GM23248 (cell line): ENCODE data around the gene PAXIP1.

Source experiments
- EZH2 ChIP-seq: fragments of 200-600 bp; sonication (generic); IDR thresholded peaks from 2 replicates; pipeline ENCODE4 v1.6.1; 2018; ENCODE audit warnings: antibody characterized with exemption, mild to moderate bottlenecking; ENCODE audit not compliant: insufficient read depth, poor library complexity, severe bottlenecking
- EZH2phosphoT487 ChIP-seq: fragments of 200-600 bp; sonication (generic); IDR thresholded peaks from 2 replicates; pipeline ENCODE4 v1.6.1; 2018; ENCODE audit warnings: antibody characterized with exemption, moderate library complexity, mild to moderate bottlenecking, low read depth; ENCODE audit not compliant: insufficient read depth

GRCh38 chr7:154915600-154915999, 87.3 kb downstream of the PAXIP1 start:
- TF ChIP-seq EZH2phosphoT487 (no peak), EZH2 (no peak)
